ENCODE measurements around the gene RELN. TPM values are rescaled to one million over a fixed set of nuclear protein-coding genes. Genes with fewer than 3 reads are reported as not detected.

RELN gene
- polyA plus RNA-seq, 1 experiment = 4.3 TPM

GRCh38 chr7:103773726-103774125, 215.7 kb downstream of the RELN start:
- POLR2A ChIA-PET = no interaction called here
- no peak for DNase-seq (ENCODE audit: low read depth)
- no peaks in the 10 kb centered on the region for H3K36me3 ChIP-seq (ENCODE audit: control insufficient read depth, insufficient read depth, low read length)
- CTCF ChIA-PET = no interaction called here
- H3K27me3 ChIP-seq (ENCODE audit: control insufficient read depth, insufficient read depth, low read length) = no peaks in the 10 kb centered on the region
- no peak overlapping the region for H3K4me3 ChIP-seq (ENCODE audit: low read depth, low read length)
- TF ChIP-seq, protein P1, sequence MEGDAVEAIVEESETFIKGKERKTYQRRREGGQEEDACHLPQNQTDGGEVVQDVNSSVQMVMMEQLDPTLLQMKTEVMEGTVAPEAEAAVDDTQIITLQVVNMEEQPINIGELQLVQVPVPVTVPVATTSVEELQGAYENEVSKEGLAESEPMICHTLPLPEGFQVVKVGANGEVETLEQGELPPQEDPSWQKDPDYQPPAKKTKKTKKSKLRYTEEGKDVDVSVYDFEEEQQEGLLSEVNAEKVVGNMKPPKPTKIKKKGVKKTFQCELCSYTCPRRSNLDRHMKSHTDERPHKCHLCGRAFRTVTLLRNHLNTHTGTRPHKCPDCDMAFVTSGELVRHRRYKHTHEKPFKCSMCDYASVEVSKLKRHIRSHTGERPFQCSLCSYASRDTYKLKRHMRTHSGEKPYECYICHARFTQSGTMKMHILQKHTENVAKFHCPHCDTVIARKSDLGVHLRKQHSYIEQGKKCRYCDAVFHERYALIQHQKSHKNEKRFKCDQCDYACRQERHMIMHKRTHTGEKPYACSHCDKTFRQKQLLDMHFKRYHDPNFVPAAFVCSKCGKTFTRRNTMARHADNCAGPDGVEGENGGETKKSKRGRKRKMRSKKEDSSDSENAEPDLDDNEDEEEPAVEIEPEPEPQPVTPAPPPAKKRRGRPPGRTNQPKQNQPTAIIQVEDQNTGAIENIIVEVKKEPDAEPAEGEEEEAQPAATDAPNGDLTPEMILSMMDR (IDR thresholded peaks at IDR 0.05; ENCODE audit: insufficient read depth, low read depth, low read length) = no peak

- H3K36me3 ChIP-seq (ENCODE audit: control insufficient read depth, insufficient read depth, low read length) = no peaks in the 10 kb centered on the region
- H3K4me3 ChIP-seq (ENCODE audit: low read depth, low read length) = no peak overlapping the region
- TF ChIP-seq, protein P1 (IDR thresholded peaks at IDR 0.05; ENCODE audit: insufficient read depth, low read depth, low read length) = no peak
- no peak for DNase-seq (ENCODE audit: low read depth)
- POLR2A ChIA-PET = no interaction called here
- CTCF ChIA-PET = no interaction called here
- H3K27me3 ChIP-seq (ENCODE audit: control insufficient read depth, insufficient read depth, low read length) = no peaks in the 10 kb centered on the region
These were observed 217.2 kb downstream of the RELN start for GRCh38 chr7:103772171-103772773.

GRCh38 chr7:103771294-103771693, 218.2 kb downstream of the RELN start:
- ChIA-PET POLR2A (no interaction called here), CTCF (no interaction called here)
- no peak for DNase-seq (ENCODE audit: low read depth)
- TF ChIP-seq, protein P1 (IDR thresholded peaks at IDR 0.05; ENCODE audit: insufficient read depth, low read depth, low read length) = no peak
- Histone ChIP-seq H3K27me3 (ENCODE audit: control insufficient read depth, insufficient read depth, low read length) (no peaks in the 10 kb centered on the region), H3K4me3 (ENCODE audit: low read depth, low read length) (no peak overlapping the region), H3K36me3 (ENCODE audit: control insufficient read depth, insufficient read depth, low read length) (no peaks in the 10 kb centered on the region)

DNA sequence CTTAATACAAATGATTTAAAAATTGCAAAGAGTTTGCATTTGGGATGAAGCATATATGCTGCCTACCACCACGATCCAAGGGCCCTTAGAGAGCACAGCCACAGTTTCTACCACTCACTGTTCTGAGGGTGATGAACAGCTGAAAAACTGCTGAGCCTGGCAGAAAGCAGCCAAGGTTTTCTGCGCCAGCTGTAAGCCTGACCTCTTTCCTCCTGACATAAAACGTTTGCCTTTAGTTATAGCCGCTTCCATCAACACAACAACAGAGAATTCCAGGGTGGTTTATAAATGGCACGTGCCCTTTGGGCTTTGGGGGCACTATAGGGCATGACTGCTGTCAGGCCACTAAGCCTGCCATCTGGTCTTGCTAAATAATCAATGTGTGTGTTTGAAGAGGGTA, 222.8 kb downstream of the RELN start:
- Histone ChIP-seq H3K36me3 (ENCODE audit: control insufficient read depth, insufficient read depth, low read length) (no peaks in the 10 kb centered on the region), H3K4me3 (ENCODE audit: low read depth, low read length) (no peak overlapping the region), H3K27me3 (ENCODE audit: control insufficient read depth, insufficient read depth, low read length) (no peaks in the 10 kb centered on the region; the same call in 1 of the 2 replicates)
- no peak for DNase-seq (ENCODE audit: low read depth)
- CTCF ChIA-PET = no interaction called here
- POLR2A ChIA-PET = no interaction called here
- TF ChIP-seq, protein P1 (IDR thresholded peaks at IDR 0.05; ENCODE audit: insufficient read depth, low read depth, low read length) = no peak

GRCh38 chr7:103765901-103766300, 223.6 kb downstream of the RELN start:
- ChIA-PET CTCF (no interaction called here), POLR2A (no interaction called here)
- Histone ChIP-seq H3K4me3 (ENCODE audit: low read depth, low read length) (no peak overlapping the region), H3K36me3 (ENCODE audit: control insufficient read depth, insufficient read depth, low read length) (no peaks in the 10 kb centered on the region), H3K27me3 (ENCODE audit: control insufficient read depth, insufficient read depth, low read length) (no peaks in the 10 kb centered on the region; the same call in 1 of the 2 replicates)
- TF ChIP-seq, protein P1 (IDR thresholded peaks at IDR 0.05; ENCODE audit: insufficient read depth, low read depth, low read length) = no peak
- no peak for DNase-seq (ENCODE audit: low read depth)

Measured in BJ (cell line).